ENCODE data around the gene WDR48.

GRCh38 chr3:39022286-39022630 is 29.6 kb upstream of the WDR48 start:
- TF ChIP-seq CTCF (IDR thresholded peaks at IDR 0.05) (no peak), POLR2A (IDR thresholded peaks at IDR 0.05) (no peak)

All from lower leg skin (tissue), 3 donors.